ENCODE measurements around the gene IRF5. TPM values are rescaled to one million over a fixed set of nuclear protein-coding genes. Genes with fewer than 3 reads are reported as not detected.

IRF5 gene
- polyA plus RNA-seq, 3 donors: 130 to 170 (median 155) TPM

DNA sequence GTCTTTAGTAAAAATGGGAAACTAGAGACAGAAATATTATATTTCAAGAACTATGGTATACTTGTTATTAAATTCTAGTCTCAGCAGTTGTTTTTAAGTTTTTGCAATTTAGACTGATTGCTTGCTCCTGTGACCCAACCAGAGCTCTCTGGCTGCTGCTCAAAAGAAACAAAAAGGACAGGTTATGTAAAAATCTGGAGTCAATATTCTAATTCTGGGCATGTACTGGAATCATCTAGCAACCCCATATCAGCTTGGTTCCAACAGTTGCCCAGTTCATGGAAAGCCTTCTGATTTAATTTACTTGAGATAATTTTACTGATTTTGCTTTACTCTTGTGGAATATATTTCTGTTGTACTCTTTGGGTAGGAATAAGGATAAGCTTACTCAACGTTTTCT lies 37.5 kb upstream of the IRF5 start:
- no peaks in the 10 kb centered on the region for H4K20me1 ChIP-seq (ENCODE audit: insufficient read depth, low read length)
- Mint-ChIP-seq H3K27me3 (ENCODE audit: low read depth in 3 of 3) (peaks cover 0 to 2% (median 0%) of the 10 kb centered on the region in 3 donors), H3K9me3 (peaks cover 0 to 12% (median 5%) of the 10 kb centered on the region in 7 donors), H3K27ac (no peak overlapping the region), H3K4me1 (peaks cover 7% of the 10 kb centered on the region), H3K4me3 (no peak overlapping the region), H3K36me3 (peaks cover 0 to 1% of the 10 kb centered on the region in 2 donors)
- no peak overlapping the region for H3K4me3 ChIP-seq (replicated peaks in 1 of 3; ENCODE audit: low read depth in 2 of 3, low read length in 3 of 3)
- H3K79me2 ChIP-seq (ENCODE audit: insufficient read depth, low read length): no peaks in the 10 kb centered on the region
- no peaks in the 10 kb centered on the region for H3K27me3 ChIP-seq (ENCODE audit: control insufficient read depth in 2 of 2, insufficient read depth in 2 of 2, low read length in 2 of 2)
- no peak overlapping the region for H2AFZ ChIP-seq (ENCODE audit: insufficient read depth, low read depth, low read length, poor library complexity, severe bottlenecking)
- no peaks in the 10 kb centered on the region for H3K9me3 ChIP-seq (replicated peaks in 1 of 2; ENCODE audit: control insufficient read depth in 1 of 2, insufficient read depth in 1 of 2, low read length in 2 of 2)
- WGBS (ENCODE audit: insufficient coverage): no CpG with 5 or more reads among the region's 1 CpG
- H3K36me3 ChIP-seq (replicated peaks in 1 of 2; ENCODE audit: control insufficient read depth in 1 of 2, insufficient read depth in 2 of 2, low read length in 2 of 2): no peaks in the 10 kb centered on the region
- no peak overlapping the region for H3K4me2 ChIP-seq (replicated peaks; ENCODE audit: extremely low read depth, low read length, poor library complexity, severe bottlenecking)
- no peak overlapping the region for H3K27ac ChIP-seq (ENCODE audit: low read depth in 1 of 2, low read length in 2 of 2)
- no peak for DNase-seq
- peaks cover 0 to 9% of the 10 kb centered on the region in 2 donors for H3K4me1 ChIP-seq (ENCODE audit: control insufficient read depth in 1 of 2, insufficient read depth in 2 of 2, low read length in 2 of 2)
- intact Hi-C loops (cut with micrococcal nuclease): loop anchor here in 1 of 2 donors (10.0 kb wide), 1 partner anchor 195 kb away; no protein-coding TSS in a partner anchor
- TF ChIP-seq, protein P1, sequence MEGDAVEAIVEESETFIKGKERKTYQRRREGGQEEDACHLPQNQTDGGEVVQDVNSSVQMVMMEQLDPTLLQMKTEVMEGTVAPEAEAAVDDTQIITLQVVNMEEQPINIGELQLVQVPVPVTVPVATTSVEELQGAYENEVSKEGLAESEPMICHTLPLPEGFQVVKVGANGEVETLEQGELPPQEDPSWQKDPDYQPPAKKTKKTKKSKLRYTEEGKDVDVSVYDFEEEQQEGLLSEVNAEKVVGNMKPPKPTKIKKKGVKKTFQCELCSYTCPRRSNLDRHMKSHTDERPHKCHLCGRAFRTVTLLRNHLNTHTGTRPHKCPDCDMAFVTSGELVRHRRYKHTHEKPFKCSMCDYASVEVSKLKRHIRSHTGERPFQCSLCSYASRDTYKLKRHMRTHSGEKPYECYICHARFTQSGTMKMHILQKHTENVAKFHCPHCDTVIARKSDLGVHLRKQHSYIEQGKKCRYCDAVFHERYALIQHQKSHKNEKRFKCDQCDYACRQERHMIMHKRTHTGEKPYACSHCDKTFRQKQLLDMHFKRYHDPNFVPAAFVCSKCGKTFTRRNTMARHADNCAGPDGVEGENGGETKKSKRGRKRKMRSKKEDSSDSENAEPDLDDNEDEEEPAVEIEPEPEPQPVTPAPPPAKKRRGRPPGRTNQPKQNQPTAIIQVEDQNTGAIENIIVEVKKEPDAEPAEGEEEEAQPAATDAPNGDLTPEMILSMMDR (IDR thresholded peaks at IDR 0.05): no peak
- no peak overlapping the region for H3K9ac ChIP-seq (ENCODE audit: insufficient read depth, low read length, poor library complexity, severe bottlenecking)

- peaks cover 0 to 9% of the 10 kb centered on the region in 2 donors for H3K4me1 ChIP-seq (ENCODE audit: control insufficient read depth in 1 of 2, insufficient read depth in 2 of 2, low read length in 2 of 2)
- DNase-seq: no peak
- Mint-ChIP-seq H3K27ac (peak overlapping the region in 1 of 7 donors; percentile 73), H3K4me3 (no peak overlapping the region), H3K36me3 (peaks cover 0 to 1% of the 10 kb centered on the region in 2 donors), H3K4me1 (peaks cover 10% of the 10 kb centered on the region), H3K9me3 (peaks cover 0 to 13% (median 4%) of the 10 kb centered on the region in 7 donors), H3K27me3 (ENCODE audit: low read depth in 3 of 3) (peaks cover under 1 to 5% (median 4%) of the 10 kb centered on the region in 3 donors)
- no peaks in the 10 kb centered on the region for H3K9me3 ChIP-seq (replicated peaks in 1 of 2; ENCODE audit: control insufficient read depth in 1 of 2, insufficient read depth in 1 of 2, low read length in 2 of 2)
- intact Hi-C loops (cut with micrococcal nuclease): loop anchor here in 1 of 2 donors (10.0 kb wide), 1 partner anchor 192 kb away; no protein-coding TSS in a partner anchor
- TF ChIP-seq, protein P1 (IDR thresholded peaks at IDR 0.05): no peak
- no peaks in the 10 kb centered on the region for H4K20me1 ChIP-seq (ENCODE audit: insufficient read depth, low read length)
- H3K9ac ChIP-seq (ENCODE audit: insufficient read depth, low read length, poor library complexity, severe bottlenecking): no peak overlapping the region
- H3K4me2 ChIP-seq (replicated peaks; ENCODE audit: extremely low read depth, low read length, poor library complexity, severe bottlenecking): no peak overlapping the region
- WGBS (ENCODE audit: insufficient coverage): 82% methylated on average over 10 of the region's 12 CpGs
- no peaks in the 10 kb centered on the region for H3K27me3 ChIP-seq (ENCODE audit: control insufficient read depth in 2 of 2, insufficient read depth in 2 of 2, low read length in 2 of 2)
- no peaks in the 10 kb centered on the region for H3K79me2 ChIP-seq (ENCODE audit: insufficient read depth, low read length)
- no peak overlapping the region for H2AFZ ChIP-seq (ENCODE audit: insufficient read depth, low read depth, low read length, poor library complexity, severe bottlenecking)
- no peak overlapping the region for H3K27ac ChIP-seq (ENCODE audit: low read depth in 1 of 2, low read length in 2 of 2)
- H3K36me3 ChIP-seq (replicated peaks in 1 of 2; ENCODE audit: control insufficient read depth in 1 of 2, insufficient read depth in 2 of 2, low read length in 2 of 2): no peaks in the 10 kb centered on the region
- no peak overlapping the region for H3K4me3 ChIP-seq (replicated peaks in 1 of 3; ENCODE audit: low read depth in 2 of 3, low read length in 3 of 3)
These were observed 34.8 kb upstream of the IRF5 start for GRCh38 chr7:128902761-128903585.
